HepG2 (cell line): ENCODE results near the gene NPDC1. TPM values are rescaled to one million over a fixed set of nuclear protein-coding genes. Genes with fewer than 3 reads are reported as not detected.

Experiments
- AFF4 ChIP-seq: sonication (generic); formaldehyde crosslinking; IDR thresholded peaks from 2 replicates; pipeline ENCODE4 v1.4.0; 2020; ENCODE audit warnings: missing genetic modification reagents
- ELF1 ChIP-seq: sonication (generic); formaldehyde crosslinking; IDR thresholded peaks from 2 replicates; pipeline ENCODE4 v1.4.0; 2020; ENCODE audit warnings: missing genetic modification reagents
- MAX ChIP-seq: IDR thresholded peaks from 2 replicates; pipeline ENCODE4 v1.6.1; 2012; ENCODE audit warnings: inconsistent platforms
- MAZ ChIP-seq, 2 experiments: sonication (generic) in 1 of 2; formaldehyde crosslinking in 1 of 2; IDR thresholded peaks; 2 replicates each; pipeline versions ENCODE4 v1.5.0 to v1.6.1; 2012 to 2020; ENCODE audit warnings: low read depth in 2 of 2, mild to moderate bottlenecking in 2 of 2, borderline replicate concordance in 1 of 2, improper control_type of control experiment in 1 of 2, low read length in 1 of 2, missing genetic modification reagents in 1 of 2, moderate library complexity in 1 of 2
- PATZ1 ChIP-seq: sonication (generic); formaldehyde crosslinking; IDR thresholded peaks from 2 replicates; pipeline ENCODE4 v1.4.0; 2020; ENCODE audit warnings: missing genetic modification reagents
- SOX5 ChIP-seq: IDR thresholded peaks from 2 replicates; pipeline ENCODE4 v1.6.1; 2016; ENCODE audit warnings: borderline replicate concordance
- SP1 ChIP-seq, 2 experiments: fragments of 450-650 bp in 1 of 2; sonication (generic) in 1 of 2; formaldehyde crosslinking in 1 of 2; IDR thresholded peaks; 2 replicates each; pipeline versions ENCODE4 v1.4.0 to v1.6.1; 2016 to 2020; ENCODE audit warnings: missing genetic modification reagents in 1 of 2
- SSRP1 ChIP-seq: IDR thresholded peaks from 2 replicates; pipeline ENCODE4 v1.6.1; 2016; ENCODE audit warnings: control low read depth
- STAG1 ChIP-seq: sonication (generic); formaldehyde crosslinking; IDR thresholded peaks from 2 replicates; pipeline ENCODE4 v1.4.0; 2020; ENCODE audit warnings: missing genetic modification reagents
- TARDBP ChIP-seq: sonication (generic); formaldehyde crosslinking; IDR thresholded peaks from 2 replicates; pipeline ENCODE4 v1.8.0; 2022; ENCODE audit warnings: mild to moderate bottlenecking, missing genetic modification reagents
- THAP11 ChIP-seq: IDR thresholded peaks from 2 replicates; pipeline ENCODE4 v1.6.1; 2016; ENCODE audit warnings: missing biosample characterization, missing genetic modification reagents
- ZNF18 ChIP-seq: sonication (generic); formaldehyde crosslinking; IDR thresholded peaks from 2 replicates; pipeline ENCODE4 v1.8.0; 2022; ENCODE audit warnings: mild to moderate bottlenecking, missing genetic modification reagents; ENCODE audit not compliant: insufficient replicate concordance
- ZNF276 ChIP-seq: sonication (generic); formaldehyde crosslinking; IDR thresholded peaks from 2 replicates; pipeline ENCODE4 v1.4.0; 2020; ENCODE audit warnings: mild to moderate bottlenecking, low read depth, missing genetic modification reagents
- ZNF567 ChIP-seq: sonication (generic); formaldehyde crosslinking; IDR thresholded peaks from 2 replicates; pipeline ENCODE4 v1.8.1; 2023; ENCODE audit warnings: mild to moderate bottlenecking, missing genetic modification reagents, borderline replicate concordance
- ZNF704 ChIP-seq: sonication (generic); formaldehyde crosslinking; IDR thresholded peaks from 2 replicates; pipeline ENCODE4 v1.8.1; 2023; ENCODE audit warnings: mild to moderate bottlenecking, inconsistent platforms, moderate library complexity, missing genetic modification reagents, borderline replicate concordance
- polyA plus RNA-seq, 8 experiments: library from polyadenylated mRNA; depleted of rRNA in 3 of 8; stranded (reverse) in 7 of 8; unstranded in 1 of 8; fragments of >200 nt; fragmentation: Illumina TruSeq in 4 of 8; extraction: Trizol in 4 of 8; gene quantifications; 2 replicates each; pipeline versions ENCODE4 v1.2.1 to v1.2.3, GENCODE V29; 2011 to 2016; ENCODE audit warnings: low read depth in 4 of 8, missing spikeins in 1 of 8, mixed read lengths in 1 of 8; ENCODE audit not compliant: insufficient read depth in 1 of 8
- total RNA-seq, 5 experiments: library from RNA; depleted of rRNA; stranded (reverse); fragments of >200 nt; fragmentation: Illumina TruSeq; extraction: Trizol; gene quantifications; 2 replicates each; pipeline ENCODE4 v1.2.3, GENCODE V29; 2016; ENCODE audit warnings: low read depth in 1 of 5

Gene NPDC1
- total and polyA plus RNA-seq, 2 of the 13 experiments (the other 11 are each of a cell fraction or from before 2014, with no cell fraction given), result 0.84 to 5.4 TPM

- TF ChIP-seq MAZ (IDR thresholded peaks at IDR 0.05; ENCODE audit: borderline replicate concordance, low read depth, low read length) (no peak), MAZ (CRISPR knock-in tag; IDR thresholded peaks at IDR 0.05; ENCODE audit: low read depth) (peak; percentile 65; the same call in 1 of the 2 replicates), SP1 (IDR thresholded peaks at IDR 0.05) (no peak), SP1 (CRISPR knock-in tag; IDR thresholded peaks at IDR 0.05) (0 out of 2 replicates have a peak, but pooled peaks have one; percentile 5), THAP11 (CRISPR knock-in tag) (0 out of 2 replicates have a peak, but pooled peaks have one; percentile 13), ZNF276 (CRISPR knock-in tag) (0 out of 2 replicates have a peak, but pooled peaks have one; percentile 40), AFF4 (CRISPR knock-in tag) (no peak), MAX (peak; percentile 2; the same call in 1 of the 2 replicates), SSRP1 (CRISPR knock-in tag) (peak; percentile 25; the same call in 1 of the 2 replicates), TARDBP (CRISPR knock-in tag) (no peak), ZNF567 (CRISPR knock-in tag) (0 out of 2 replicates have a peak, but pooled peaks have one; percentile 29), ELF1 (peak; percentile 48), SOX5 (CRISPR knock-in tag) (0 out of 2 replicates have a peak, but pooled peaks have one; percentile 19), ZNF18 (CRISPR knock-in tag) (no peak), ZNF704 (CRISPR knock-in tag) (no peak), PATZ1 (peak; percentile 60), STAG1 (CRISPR knock-in tag) (peak; percentile 96)
These were observed 11.1 kb downstream of the NPDC1 start (continued) for GRCh38 chr9:137034709-137035506.
